ENCODE data around the gene FUBP1.
A peak's percentile ranks its signal among the peaks of the same experiment; 100 is the strongest.
"Not testable (repeated sequence)": the region's sequence is repeated elsewhere in the genome, so short reads cannot be mapped to it uniquely, and the experiment has no call there.

FUBP1 gene

GRCh38 chr1:77987919-77988318 lies 9.0 kb upstream of the FUBP1 start:
- WGBS, 2 experiments (ENCODE audit: insufficient coverage in 2 of 2) = 93 to 100% methylated on average over 2 of the region's 2 CpGs

GRCh38 chr1:77986810-77987209 lies 7.9 kb upstream of the FUBP1 start:
- H3K27ac ChIP-seq (ENCODE audit: low read depth, low read length, severe bottlenecking) = no peak overlapping the region
- no peaks in the 10 kb centered on the region for H3K4me1 ChIP-seq (ENCODE audit: control insufficient read depth, insufficient read depth, low read length, poor library complexity, severe bottlenecking)
- H3K4me3 ChIP-seq (ENCODE audit: extremely low read depth, insufficient read depth, low read length, poor library complexity, severe bottlenecking) = no peak overlapping the region
- H3K36me3 ChIP-seq (ENCODE audit: control insufficient read depth, insufficient read depth, low read length) = peaks cover 50% of the 10 kb centered on the region
- no peaks in the 10 kb centered on the region for H3K9me3 ChIP-seq (ENCODE audit: control insufficient read depth, low read length)

More at GRCh38 chr1:77987919-77988318, 9.0 kb upstream of the FUBP1 start:
- Histone ChIP-seq H3K4me3 (ENCODE audit: extremely low read depth, insufficient read depth, low read length, poor library complexity, severe bottlenecking) (no peak overlapping the region), H3K27ac (ENCODE audit: low read depth, low read length, severe bottlenecking) (no peak overlapping the region), H3K36me3 (ENCODE audit: control insufficient read depth, insufficient read depth, low read length) (peaks cover 53% of the 10 kb centered on the region), H3K9me3 (ENCODE audit: control insufficient read depth, low read length) (no peaks in the 10 kb centered on the region), H3K4me1 (ENCODE audit: control insufficient read depth, insufficient read depth, low read length, poor library complexity, severe bottlenecking) (no peaks in the 10 kb centered on the region)

GRCh38 chr1:77984629-77985028 lies 5.8 kb upstream of the FUBP1 start:
- Histone ChIP-seq H3K4me3 (ENCODE audit: extremely low read depth, insufficient read depth, low read length, poor library complexity, severe bottlenecking) (no peak overlapping the region), H3K4me1 (ENCODE audit: control insufficient read depth, insufficient read depth, low read length, poor library complexity, severe bottlenecking) (no peaks in the 10 kb centered on the region), H3K9me3 (ENCODE audit: control insufficient read depth, low read length) (no peaks in the 10 kb centered on the region), H3K27ac (ENCODE audit: low read depth, low read length, severe bottlenecking) (no peak overlapping the region), H3K36me3 (ENCODE audit: control insufficient read depth, insufficient read depth, low read length) (peaks cover 44% of the 10 kb centered on the region)
- 80 to 83% methylated on average over 1 of the region's 4 CpGs for WGBS, 2 experiments (ENCODE audit: insufficient coverage in 2 of 2)

- Histone ChIP-seq H3K27ac (ENCODE audit: low read depth, low read length, severe bottlenecking) (no peak overlapping the region), H3K9me3 (ENCODE audit: control insufficient read depth, low read length) (no peaks in the 10 kb centered on the region), H3K36me3 (ENCODE audit: control insufficient read depth, insufficient read depth, low read length) (peaks cover 44% of the 10 kb centered on the region), H3K4me3 (ENCODE audit: extremely low read depth, insufficient read depth, low read length, poor library complexity, severe bottlenecking) (no peak overlapping the region), H3K4me1 (ENCODE audit: control insufficient read depth, insufficient read depth, low read length, poor library complexity, severe bottlenecking) (no peaks in the 10 kb centered on the region)
Observed at GRCh38 chr1:77983997-77984355, 5.1 kb upstream of the FUBP1 start.

- 88 to 94% methylated on average over 4 to 7 of the region's 8 CpGs for WGBS, 2 experiments (ENCODE audit: insufficient coverage in 2 of 2)
- peaks cover 41% of the 10 kb centered on the region for H3K36me3 ChIP-seq (ENCODE audit: control insufficient read depth, insufficient read depth, low read length)
- not testable (repeated sequence) for H3K9me3 ChIP-seq (ENCODE audit: control insufficient read depth, low read length); H3K4me3 ChIP-seq (ENCODE audit: extremely low read depth, insufficient read depth, low read length, poor library complexity, severe bottlenecking); H3K4me1 ChIP-seq (ENCODE audit: control insufficient read depth, insufficient read depth, low read length, poor library complexity, severe bottlenecking); H3K27ac ChIP-seq (ENCODE audit: low read depth, low read length, severe bottlenecking)
Observed at GRCh38 chr1:77983352-77983996, 4.6 kb upstream of the FUBP1 start.

GRCh38 chr1:77978293-77978968 lies 441 bp downstream of the FUBP1 start:
- WGBS, 2 experiments (ENCODE audit: insufficient coverage in 2 of 2) = 0% methylated on average over 18 to 27 of the region's 34 CpGs
- H3K4me3 ChIP-seq (ENCODE audit: extremely low read depth, insufficient read depth, low read length, poor library complexity, severe bottlenecking) = peak overlapping the region; percentile 81
- no peaks in the 10 kb centered on the region for H3K9me3 ChIP-seq (ENCODE audit: control insufficient read depth, low read length)
- no peaks in the 10 kb centered on the region for H3K4me1 ChIP-seq (ENCODE audit: control insufficient read depth, insufficient read depth, low read length, poor library complexity, severe bottlenecking)
- H3K36me3 ChIP-seq (ENCODE audit: control insufficient read depth, insufficient read depth, low read length) = peaks cover 39% of the 10 kb centered on the region
- H3K27ac ChIP-seq (ENCODE audit: low read depth, low read length, severe bottlenecking) = peak overlapping the region; percentile 97

GRCh38 chr1:77977989-77978292 lies 931 bp downstream of the FUBP1 start:
- no peaks in the 10 kb centered on the region for H3K4me1 ChIP-seq (ENCODE audit: control insufficient read depth, insufficient read depth, low read length, poor library complexity, severe bottlenecking)

GRCh38 chr1:77976433-77977076 lies 2.3 kb downstream of the FUBP1 start:
- H3K4me1 ChIP-seq (ENCODE audit: control insufficient read depth, insufficient read depth, low read length, poor library complexity, severe bottlenecking) = no peaks in the 10 kb centered on the region
- H3K27ac ChIP-seq (ENCODE audit: low read depth, low read length, severe bottlenecking) = no peak overlapping the region
- WGBS, 2 experiments (ENCODE audit: insufficient coverage in 2 of 2) = 54 to 58% methylated on average over 11 to 12 of the region's 13 CpGs
- peaks cover 38% of the 10 kb centered on the region for H3K36me3 ChIP-seq (ENCODE audit: control insufficient read depth, insufficient read depth, low read length)
- no peaks in the 10 kb centered on the region for H3K9me3 ChIP-seq (ENCODE audit: control insufficient read depth, low read length)
- peak overlapping the region; percentile 81 for H3K4me3 ChIP-seq (ENCODE audit: extremely low read depth, insufficient read depth, low read length, poor library complexity, severe bottlenecking)

More at GRCh38 chr1:77977989-77978292, 931 bp downstream of the FUBP1 start:
- H3K36me3 ChIP-seq (ENCODE audit: control insufficient read depth, insufficient read depth, low read length) = peaks cover 39% of the 10 kb centered on the region
- no peaks in the 10 kb centered on the region for H3K9me3 ChIP-seq (ENCODE audit: control insufficient read depth, low read length)
- peak overlapping the region; percentile 81 for H3K4me3 ChIP-seq (ENCODE audit: extremely low read depth, insufficient read depth, low read length, poor library complexity, severe bottlenecking)
- peak overlapping the region; percentile 97 for H3K27ac ChIP-seq (ENCODE audit: low read depth, low read length, severe bottlenecking)
- WGBS, 2 experiments (ENCODE audit: insufficient coverage in 2 of 2) = 0% methylated on average over 3 to 5 of the region's 5 CpGs

- peak overlapping the region; percentile 81 for H3K4me3 ChIP-seq (ENCODE audit: extremely low read depth, insufficient read depth, low read length, poor library complexity, severe bottlenecking)
- H3K36me3 ChIP-seq (ENCODE audit: control insufficient read depth, insufficient read depth, low read length) = peaks cover 39% of the 10 kb centered on the region
- H3K4me1 ChIP-seq (ENCODE audit: control insufficient read depth, insufficient read depth, low read length, poor library complexity, severe bottlenecking) = no peaks in the 10 kb centered on the region
- WGBS, 2 experiments (ENCODE audit: insufficient coverage in 2 of 2) = no CpG with 5 or more reads among the region's 2 CpGs
- peak overlapping the region; percentile 11 for H3K27ac ChIP-seq (ENCODE audit: low read depth, low read length, severe bottlenecking)
- no peaks in the 10 kb centered on the region for H3K9me3 ChIP-seq (ENCODE audit: control insufficient read depth, low read length)
Observed at GRCh38 chr1:77975907-77976306, 3.0 kb downstream of the FUBP1 start.

- WGBS, 2 experiments (ENCODE audit: insufficient coverage in 2 of 2) = 86 to 92% methylated on average over 2 of the region's 4 CpGs
- peak overlapping the region; percentile 81 for H3K4me3 ChIP-seq (ENCODE audit: extremely low read depth, insufficient read depth, low read length, poor library complexity, severe bottlenecking)
- H3K4me1 ChIP-seq (ENCODE audit: control insufficient read depth, insufficient read depth, low read length, poor library complexity, severe bottlenecking) = no peaks in the 10 kb centered on the region
- peaks cover 44% of the 10 kb centered on the region for H3K36me3 ChIP-seq (ENCODE audit: control insufficient read depth, insufficient read depth, low read length)
- no peak overlapping the region for H3K27ac ChIP-seq (ENCODE audit: low read depth, low read length, severe bottlenecking)
- no peaks in the 10 kb centered on the region for H3K9me3 ChIP-seq (ENCODE audit: control insufficient read depth, low read length)
Observed at GRCh38 chr1:77975386-77975785, 3.5 kb downstream of the FUBP1 start.

- WGBS, 2 experiments (ENCODE audit: insufficient coverage in 2 of 2) = 75 to 79% methylated on average over 2 of the region's 3 CpGs
- no peaks in the 10 kb centered on the region for H3K9me3 ChIP-seq (ENCODE audit: control insufficient read depth, low read length)
- H3K27ac ChIP-seq (ENCODE audit: low read depth, low read length, severe bottlenecking) = no peak overlapping the region
- H3K36me3 ChIP-seq (ENCODE audit: control insufficient read depth, insufficient read depth, low read length) = peaks cover 59% of the 10 kb centered on the region
- no peaks in the 10 kb centered on the region for H3K4me1 ChIP-seq (ENCODE audit: control insufficient read depth, insufficient read depth, low read length, poor library complexity, severe bottlenecking)
- H3K4me3 ChIP-seq (ENCODE audit: extremely low read depth, insufficient read depth, low read length, poor library complexity, severe bottlenecking) = no peak overlapping the region
Observed at GRCh38 chr1:77972080-77972479, 6.8 kb downstream of the FUBP1 start.
